Stimulated activated CD4-positive, alpha-beta T cell treated with anti-CD3 and anti-CD28 coated beads, Interleukin-12 subunit alpha, Interleukin-12 subunit beta, amount 100 ng/mL, for 4 hours (primary cell): ENCODE results near the gene SCGB1C1.
"Not testable (repeated sequence)": the region's sequence is repeated elsewhere in the genome, so short reads cannot be mapped to it uniquely, and the experiment has no call there.

Experiments
- DNase-seq: peaks from one replicate; pipeline ENCODE4 v3.0.0-alpha.2; 2020

The SCGB1C1 gene

GRCh38 chr11:192674-193128 lies at the start of gene SCGB1C1:
SCGB1C1 (plus strand) TSS chr11:193078; CDS start chr11:193100, 22 bp downstream.
- not testable (repeated sequence) for DNase-seq

GRCh38 chr11:180242-180641 lies 12.6 kb upstream of the SCGB1C1 start:
- not testable (repeated sequence) for DNase-seq

- not testable (repeated sequence) for DNase-seq
These were observed 3.6 kb upstream of the SCGB1C1 start for GRCh38 chr11:189200-189783.

GRCh38 chr11:189843-190311 lies 3.0 kb upstream of the SCGB1C1 start:
- DNase-seq: not testable (repeated sequence)

- not testable (repeated sequence) for DNase-seq
These were observed 2.3 kb upstream of the SCGB1C1 start for GRCh38 chr11:190546-190945.

- peak; percentile 40 for DNase-seq
These were observed 1.1 kb upstream of the SCGB1C1 start for GRCh38 chr11:191490-192478.

GRCh38 chr11:193481-193880 lies 603 bp downstream of the SCGB1C1 start:
- DNase-seq: not testable (repeated sequence)

- no peak for DNase-seq
These were observed 4.2 kb downstream of the SCGB1C1 start for GRCh38 chr11:196786-197731.

- no peak for DNase-seq
These were observed 4.9 kb downstream of the SCGB1C1 start for GRCh38 chr11:197741-198235.

GRCh38 chr11:198236-198806 lies 5.4 kb downstream of the SCGB1C1 start:
- no peak for DNase-seq

GRCh38 chr11:199004-199581 lies 6.2 kb downstream of the SCGB1C1 start:
- no peak for DNase-seq

- no peak for DNase-seq
These were observed 6.9 kb downstream of the SCGB1C1 start for GRCh38 chr11:199782-200181.

GRCh38 chr11:200224-201003 lies 7.5 kb downstream of the SCGB1C1 start:
- DNase-seq: no peak

- DNase-seq: no peak
These were observed 9.1 kb downstream of the SCGB1C1 start for GRCh38 chr11:201966-202365.

- no peak for DNase-seq
These were observed 9.6 kb downstream of the SCGB1C1 start for GRCh38 chr11:202490-202889.

- no peak for DNase-seq
These were observed 10.4 kb downstream of the SCGB1C1 start for GRCh38 chr11:203056-203944.

- no peak for DNase-seq
These were observed 11.2 kb downstream of the SCGB1C1 start for GRCh38 chr11:203945-204586.

- no peak for DNase-seq
These were observed 11.8 kb downstream of the SCGB1C1 start for GRCh38 chr11:204587-205109.
